Measurements from ENCODE around the gene DNAAF5. TPM values are rescaled to one million over a fixed set of nuclear protein-coding genes. Genes with fewer than 3 reads are reported as not detected.

The DNAAF5 gene
- total and polyA plus RNA-seq, 2 of the 4 experiments (the other 2 are of a cell fraction): 12.4 to 32.6 TPM

- H3K79me1 ChIP-seq (ENCODE audit: low read depth in 1 of 2, low read length in 2 of 2): peaks cover 32 to 59% of the 10 kb centered on the region in 2 experiments
- H3K27ac ChIP-seq (ENCODE audit: insufficient read depth, low read length): no peak overlapping the region
- ChIA-PET POLR2A (ENCODE audit: unreplicated experiment) (interaction anchor here (0.6 kb wide), 1 partner anchor 28 kb away, joined by 3 read pairs; no protein-coding TSS in a partner anchor), CTCF (no interaction called here)
- no peak overlapping the region for H2AK9ac ChIP-seq (replicated peaks; ENCODE audit: low read depth, low read length, poor library complexity)
- H3K9me3 ChIP-seq (ENCODE audit: control insufficient read depth, insufficient read depth, low read length): peaks cover 3% of the 10 kb centered on the region; the same call in 1 of the 2 replicates
- no peak overlapping the region for H3K56ac ChIP-seq (ENCODE audit: extremely low read depth, insufficient read depth, low read length)
- no peak overlapping the region for H2BK120ac ChIP-seq (ENCODE audit: low read depth, low read length)
- 100% methylated on average over 7 of the region's 17 CpGs; no CpG with 5 or more reads in 1 of the 2 experiments for WGBS, 2 experiments (ENCODE audit: extremely low coverage in 2 of 2, insufficient read length in 1 of 2)
- no peak overlapping the region for H3K4me3 ChIP-seq (ENCODE audit: insufficient read depth, low read depth, low read length)
- H3K14ac ChIP-seq (replicated peaks; ENCODE audit: low read depth, low read length): no peak overlapping the region
- BruUV-seq (replicated peaks): no TSS peak
- H3K4ac ChIP-seq (ENCODE audit: low read depth, low read length): no peak overlapping the region
- dilution Hi-C loops (cut with HindIII; ENCODE audit: low sequenced_read_pairs, unreplicated experiment) (no loop called here), intact Hi-C loops (cut with micrococcal nuclease) (no loop called here), in situ Hi-C loops (cut with MboI; ENCODE audit: low sequenced_read_pairs) (no loop called here)
- H3K4me2 ChIP-seq (ENCODE audit: low read depth, low read length): no peak overlapping the region
- H2BK20ac ChIP-seq (ENCODE audit: low read depth, low read length): no peak overlapping the region
- H4K5ac ChIP-seq (ENCODE audit: low read depth, low read length): no peak overlapping the region
- no peak for ATAC-seq (ENCODE audit: low read depth)
- H3K9ac ChIP-seq (ENCODE audit: low read depth, low read length): no peak overlapping the region
- no peak overlapping the region for H4K8ac ChIP-seq (ENCODE audit: low read depth in 2 of 2, low read length in 2 of 2)
- H4K20me1 ChIP-seq (ENCODE audit: insufficient read depth, low read length): peaks cover 7% of the 10 kb centered on the region; the same call in 1 of the 2 replicates
- peaks cover 21% of the 10 kb centered on the region for H3K36me3 ChIP-seq (ENCODE audit: control insufficient read depth, insufficient read depth, low read length)
- no peak overlapping the region for H2BK15ac ChIP-seq (ENCODE audit: low read depth, low read length)
- no peak overlapping the region for H2BK5ac ChIP-seq (ENCODE audit: low read depth, low read length, poor library complexity, severe bottlenecking)
- H3K27me3 ChIP-seq (ENCODE audit: control insufficient read depth, insufficient read depth, low read length): no peaks in the 10 kb centered on the region
- H3K4me1 ChIP-seq (ENCODE audit: control insufficient read depth, insufficient read depth, low read length): peaks cover 7% of the 10 kb centered on the region; the same call in 1 of the 2 replicates
- H2AK5ac ChIP-seq (ENCODE audit: low read depth, low read length): no peak overlapping the region
- no peak overlapping the region for H3K18ac ChIP-seq (ENCODE audit: low read depth, low read length)
- DNase-seq: no peak
- no peak overlapping the region for H4K91ac ChIP-seq (ENCODE audit: insufficient read depth, low read depth, low read length)
- TF ChIP-seq ELK1 (IDR thresholded peaks at IDR 0.05; ENCODE audit: borderline replicate concordance, low read depth, low read length) (no peak), USF2 (IDR thresholded peaks at IDR 0.05; ENCODE audit: low read depth, low read length) (no peak), MAZ (IDR thresholded peaks at IDR 0.05; ENCODE audit: borderline replicate concordance, low read depth, low read length) (no peak), CHD1 (IDR thresholded peaks at IDR 0.05; ENCODE audit: low read depth, low read length) (no peak), POLR2A (IDR thresholded peaks at IDR 0.05; ENCODE audit: low read depth, low read length) (no peak), RCOR1 (IDR thresholded peaks at IDR 0.05; ENCODE audit: insufficient replicate concordance, low read length) (no peak), NFE2L2 (IDR thresholded peaks at IDR 0.05; ENCODE audit: low read depth, low read length) (no peak), FOS (IDR thresholded peaks at IDR 0.05; ENCODE audit: low read depth, low read length) (no peak), RAD21 (IDR thresholded peaks at IDR 0.05; ENCODE audit: low read length) (no peak), CTCF (conservative IDR thresholded peaks at IDR 0.05; ENCODE audit: low read depth, low read length) (no peak), MXI1 (IDR thresholded peaks at IDR 0.05; ENCODE audit: borderline replicate concordance, low read depth, low read length) (no peak), BHLHE40 (IDR thresholded peaks at IDR 0.05; ENCODE audit: low read depth, low read length) (no peak), SMC3 (IDR thresholded peaks at IDR 0.05; ENCODE audit: low read depth, low read length) (no peak), CEBPB (IDR thresholded peaks at IDR 0.05; ENCODE audit: low read depth, low read length) (no peak), MAFK (IDR thresholded peaks at IDR 0.05; ENCODE audit: low read depth, low read length) (no peak)
- H3K9me1 ChIP-seq (ENCODE audit: insufficient read depth, low read length): no peaks in the 10 kb centered on the region
- no peak overlapping the region for H3K23ac ChIP-seq (ENCODE audit: low read depth, low read length)
- H2AFZ ChIP-seq (replicated peaks; ENCODE audit: low read length, poor library complexity): no peak overlapping the region
Observed at GRCh38 chr7:731440-732085, 5.1 kb downstream of the DNAAF5 start.
